Activated CD8-positive, alpha-beta memory T cell treated with anti-CD3 and anti-CD28 coated beads for 4 hours (primary cell): ENCODE data around the gene GRIN3A.
A peak's percentile ranks its signal among the peaks of the same experiment; 100 is the strongest.
"Not testable (repeated sequence)": the region's sequence is repeated elsewhere in the genome, so short reads cannot be mapped to it uniquely, and the experiment has no call there.

Source experiments
- DNase-seq, 2 donors: peaks; one replicate each; pipeline ENCODE4 v3.0.0-alpha.2; 2020; ENCODE audit warnings: low read depth in 2 of 2

Gene GRIN3A

DNA sequence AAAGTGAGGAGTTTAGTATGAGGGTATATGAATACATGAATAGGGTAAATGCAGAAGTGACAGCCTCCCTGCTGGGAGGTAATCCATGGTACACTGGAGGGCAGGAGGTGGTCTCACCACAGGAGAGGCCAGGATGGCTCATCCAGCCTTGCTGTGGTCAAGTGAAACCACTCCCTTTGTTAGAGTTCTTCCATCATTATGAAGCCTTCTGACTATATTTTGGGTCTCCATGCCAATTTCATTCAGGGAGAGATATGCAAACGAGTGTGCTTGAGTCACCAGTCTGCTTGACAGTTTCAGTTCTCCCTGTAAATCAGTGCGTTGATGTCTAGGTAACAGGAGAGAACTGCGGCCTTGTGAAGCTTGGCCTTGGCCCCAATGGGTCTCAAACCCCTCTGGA lies 160.1 kb downstream of the GRIN3A start:
- DNase-seq: no peak

DNA sequence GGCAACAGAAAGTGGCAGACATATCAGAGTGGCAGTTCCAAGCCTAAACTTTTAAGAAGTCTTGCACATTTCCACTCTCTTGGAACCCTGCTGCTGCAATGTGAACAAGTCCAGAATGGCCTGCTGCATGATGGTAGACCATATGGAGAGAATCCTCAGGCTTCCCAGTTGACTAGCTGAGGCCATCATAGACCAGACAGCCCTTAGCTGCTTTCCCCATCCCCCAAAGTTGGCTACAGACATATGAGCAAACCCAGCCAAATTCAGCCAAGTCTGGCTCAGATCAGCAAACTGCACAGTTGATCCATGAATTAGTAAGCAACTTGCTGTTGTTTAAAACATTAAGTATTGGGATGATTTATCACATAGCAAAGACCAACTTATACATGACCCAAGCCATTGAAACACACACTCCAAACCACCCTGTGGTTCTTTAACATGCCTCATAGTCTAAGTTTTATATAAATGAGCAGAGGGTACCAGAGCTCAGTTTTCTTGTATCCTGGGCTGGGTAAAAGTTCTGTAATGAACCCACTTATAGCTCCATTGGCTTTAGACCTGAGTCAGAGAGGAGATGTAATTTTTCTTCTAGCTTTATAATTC lies 163.6 kb downstream of the GRIN3A start:
- no peak for DNase-seq

DNA sequence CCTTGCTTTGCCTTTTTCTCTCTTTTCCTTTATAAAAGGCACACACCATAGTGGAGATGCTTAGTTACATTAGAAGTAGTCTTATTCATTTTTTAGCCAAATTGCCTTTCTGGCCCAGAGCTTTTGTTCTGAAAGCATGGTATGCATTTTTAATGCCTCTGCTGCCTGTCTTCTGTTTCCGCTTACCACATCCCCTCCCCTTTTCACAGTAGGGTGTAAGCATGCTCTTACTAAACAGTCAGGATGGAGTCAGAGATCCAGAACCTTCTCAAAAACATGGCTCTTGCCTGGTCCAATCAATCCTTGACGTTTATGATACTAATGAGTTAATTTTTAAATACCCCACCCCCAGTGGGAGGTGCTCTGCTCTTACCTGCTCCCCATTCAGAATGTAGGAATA lies 166.1 kb downstream of the GRIN3A start:
- DNase-seq: no peak

DNA sequence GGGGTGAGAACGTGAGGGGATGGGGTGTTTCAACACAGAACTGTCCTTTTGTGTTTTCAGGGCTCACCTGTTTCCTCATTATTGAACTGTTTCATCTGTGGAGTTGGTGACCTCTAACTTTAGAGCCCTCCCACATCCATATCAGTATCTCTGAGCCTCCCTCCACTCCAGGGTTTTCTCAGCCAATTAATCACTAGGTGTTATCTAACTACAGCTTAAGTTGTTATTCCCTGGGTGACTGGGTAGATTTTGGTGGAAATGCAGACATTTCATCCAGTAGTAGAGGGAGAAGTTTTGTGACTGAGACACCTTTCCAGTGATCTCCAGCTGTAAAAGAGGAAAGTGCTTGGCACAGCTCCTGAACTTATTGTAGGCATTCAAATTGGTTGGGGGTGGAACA lies 167.3 kb downstream of the GRIN3A start:
- DNase-seq: no peak

DNA sequence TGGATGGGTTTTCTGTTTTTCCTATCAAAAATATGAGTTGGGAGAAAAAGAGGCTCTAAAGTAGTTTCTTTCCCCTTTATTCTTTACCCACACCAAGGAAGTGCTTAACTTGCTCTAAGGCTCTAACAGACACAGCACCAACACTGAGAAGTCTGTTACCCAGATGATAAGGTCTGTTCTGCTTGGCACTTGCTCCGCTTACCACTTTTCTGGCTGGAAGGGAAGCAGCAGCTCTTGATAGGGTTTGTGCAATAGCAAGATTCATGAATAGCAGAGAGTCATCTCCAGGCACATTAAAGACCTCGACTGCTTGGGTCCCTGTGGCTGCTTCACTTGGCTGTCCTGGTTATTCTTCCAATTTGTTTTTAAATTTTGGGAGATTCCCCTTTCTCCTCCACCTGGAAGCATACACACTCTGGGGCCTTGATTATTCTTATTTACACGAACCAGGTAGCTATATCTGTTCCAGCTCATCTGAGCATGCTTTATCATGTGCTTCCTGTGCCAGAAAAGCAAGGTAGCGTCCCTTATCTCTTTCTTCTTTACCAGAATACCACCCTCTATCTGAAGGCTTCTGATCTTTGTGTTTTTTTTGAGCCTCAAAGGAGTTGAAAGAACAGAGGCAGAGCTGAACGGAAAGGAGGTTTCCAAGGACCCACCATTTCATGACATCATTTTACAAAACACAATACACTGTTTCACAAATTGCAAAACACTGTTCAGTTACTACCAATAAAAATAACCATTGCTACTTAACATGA lies 168.5 kb downstream of the GRIN3A start:
- no peak for DNase-seq

DNA sequence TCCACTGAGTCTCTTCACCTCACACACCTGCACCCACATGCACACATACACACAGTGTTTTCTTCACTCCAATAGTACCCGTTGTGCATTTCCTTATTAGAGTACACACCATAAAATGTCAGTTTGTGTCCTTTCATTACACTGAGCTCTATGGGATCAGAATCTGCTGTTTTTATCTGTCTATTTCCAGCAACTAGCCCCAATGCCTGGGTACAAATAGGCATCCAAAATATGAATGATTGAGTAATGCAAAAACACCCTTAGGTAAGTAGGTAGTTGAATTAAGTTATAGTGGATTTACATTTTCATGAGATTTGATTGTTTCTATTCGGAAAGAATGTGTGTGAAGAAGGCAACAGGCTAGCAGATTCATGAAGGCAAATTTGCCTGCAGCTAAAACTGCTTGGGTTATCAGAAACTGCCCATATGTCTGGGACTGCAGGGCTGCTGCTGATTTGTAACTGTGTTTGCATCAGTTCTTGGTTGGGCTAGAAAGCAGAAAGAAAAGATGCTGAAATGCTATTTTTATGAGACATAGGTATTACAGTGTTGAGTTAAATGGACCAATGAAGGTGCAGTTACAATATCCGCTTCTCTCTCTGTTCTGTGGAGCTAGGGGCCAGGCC lies 170.6 kb downstream of the GRIN3A start:
- no peak for DNase-seq

DNA sequence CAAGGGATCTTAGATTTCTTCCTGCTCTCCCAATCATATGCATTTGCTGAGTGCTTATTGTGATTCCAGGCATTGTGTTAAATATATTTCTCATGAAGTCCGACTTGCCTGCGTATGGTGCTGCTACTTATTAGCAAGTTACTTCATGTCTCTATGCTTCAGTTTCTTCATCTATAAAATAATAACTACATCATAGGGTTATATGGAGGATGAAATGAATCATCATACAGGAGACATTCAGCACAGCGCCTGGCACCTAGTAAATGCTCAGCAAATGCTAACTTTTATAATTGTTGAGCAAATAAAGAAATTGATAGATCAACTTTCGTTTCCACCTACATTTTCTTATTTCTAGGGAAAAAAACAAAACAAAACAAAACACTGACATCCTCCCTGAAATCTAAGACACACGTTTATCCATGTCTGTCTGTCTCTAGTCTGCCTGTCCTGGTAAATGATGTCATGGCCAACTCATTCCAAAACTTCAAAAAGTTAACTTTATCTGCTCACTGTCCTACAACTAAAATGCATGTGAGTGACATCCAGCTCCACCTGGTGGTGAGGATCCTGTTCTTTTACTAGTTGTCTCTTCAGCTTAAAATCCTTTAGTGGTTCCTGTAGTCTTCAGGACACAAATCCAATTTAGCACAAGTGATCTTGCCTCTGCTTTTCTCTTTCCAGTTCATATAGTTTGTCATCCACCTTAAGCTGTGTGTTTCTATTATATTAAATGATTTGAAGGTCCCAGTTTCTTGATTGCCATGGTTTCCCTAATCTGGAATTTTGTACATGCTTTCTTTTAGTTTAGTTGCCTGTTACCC lies 171.3 kb downstream of the GRIN3A start:
- DNase-seq: no peak

DNA sequence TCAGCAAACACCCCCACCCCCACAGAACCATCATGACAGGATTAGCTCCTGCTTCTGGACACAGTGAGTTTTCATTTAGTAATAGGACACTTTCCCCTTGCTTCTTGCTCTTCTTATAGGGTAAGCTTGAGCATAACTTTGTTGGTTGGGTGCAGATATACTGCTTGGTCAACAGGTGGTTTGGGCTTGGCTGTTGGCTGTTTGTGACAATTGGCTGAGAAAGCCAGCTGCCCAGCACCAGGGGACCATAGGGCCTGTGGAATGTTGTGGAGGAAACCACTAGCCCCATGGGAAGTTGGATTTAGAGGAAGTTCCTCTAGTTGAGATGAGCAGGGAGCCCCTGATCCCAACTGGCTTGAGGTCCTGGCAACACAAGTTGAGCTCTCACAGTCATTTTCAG lies 174.2 kb downstream of the GRIN3A start:
- DNase-seq: no peak

DNA sequence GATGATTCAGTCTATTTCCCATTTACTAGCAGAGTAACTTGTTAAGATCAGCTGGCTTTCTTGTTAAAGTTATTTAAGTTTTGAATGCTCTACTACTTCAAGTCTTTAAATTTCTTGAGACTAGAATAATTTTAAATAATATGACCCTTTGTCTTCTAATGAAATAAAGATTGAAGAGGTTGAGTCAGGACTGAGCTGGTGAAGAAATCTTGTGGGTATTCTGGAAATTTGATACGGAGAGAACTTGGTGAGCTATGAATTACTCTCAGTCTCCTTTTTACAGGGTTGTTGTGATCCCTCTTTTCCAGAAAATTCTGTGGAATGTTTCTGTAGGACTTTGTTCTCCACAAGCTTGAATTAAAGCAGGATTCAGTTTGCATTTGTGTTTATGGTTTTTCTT lies 175.5 kb downstream of the GRIN3A start:
- no peak for DNase-seq

DNA sequence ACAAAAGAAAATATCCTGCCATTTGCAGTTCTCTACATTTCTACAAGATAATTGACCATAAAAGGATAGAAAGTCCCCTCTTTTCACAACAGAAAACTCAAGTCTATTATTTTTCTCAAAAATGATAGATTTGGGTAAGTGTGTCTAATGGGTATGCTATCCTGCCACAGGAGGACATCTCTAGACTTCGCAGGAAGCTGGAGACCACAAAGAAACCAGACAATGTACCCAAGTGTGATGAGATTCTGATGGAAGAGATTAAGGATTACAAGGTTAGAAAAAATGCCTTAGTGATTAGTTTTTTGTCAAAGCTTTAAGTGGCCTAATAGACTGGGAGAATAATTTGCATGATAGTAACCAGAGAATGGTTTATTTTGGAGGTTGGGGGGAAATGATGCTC lies 176.7 kb downstream of the GRIN3A start:
- DNase-seq: no peak

DNA sequence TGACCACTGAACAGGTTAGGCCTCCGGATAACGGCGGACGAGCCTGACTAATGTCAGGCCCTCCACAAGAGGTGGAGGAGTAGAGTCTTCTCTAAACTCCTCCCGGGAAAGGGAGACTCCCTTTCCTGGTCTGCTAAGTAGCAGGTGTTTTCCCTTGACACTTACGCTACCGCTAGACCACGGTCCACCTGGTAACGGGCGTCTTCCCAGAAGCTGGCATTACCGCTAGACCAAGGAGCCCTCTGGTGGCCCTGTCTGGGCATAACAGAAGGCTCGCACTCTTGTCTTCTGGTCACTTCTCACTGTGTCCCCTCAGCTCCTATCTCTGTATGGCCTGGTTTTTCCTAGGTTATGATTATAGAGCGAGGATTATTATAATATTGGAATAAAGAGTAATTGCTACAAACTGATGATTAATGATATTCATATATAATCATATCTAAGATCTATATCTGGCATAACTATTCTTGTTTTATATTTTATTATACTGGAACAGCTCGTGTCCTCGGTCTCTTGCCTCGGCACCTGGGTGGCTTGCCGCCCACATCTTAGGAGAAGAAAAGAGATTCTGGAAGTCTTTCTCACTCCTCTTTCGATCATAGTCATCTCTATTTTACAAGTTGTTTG lies 188.9 kb downstream of the GRIN3A start:
- not testable (repeated sequence) for DNase-seq

DNA sequence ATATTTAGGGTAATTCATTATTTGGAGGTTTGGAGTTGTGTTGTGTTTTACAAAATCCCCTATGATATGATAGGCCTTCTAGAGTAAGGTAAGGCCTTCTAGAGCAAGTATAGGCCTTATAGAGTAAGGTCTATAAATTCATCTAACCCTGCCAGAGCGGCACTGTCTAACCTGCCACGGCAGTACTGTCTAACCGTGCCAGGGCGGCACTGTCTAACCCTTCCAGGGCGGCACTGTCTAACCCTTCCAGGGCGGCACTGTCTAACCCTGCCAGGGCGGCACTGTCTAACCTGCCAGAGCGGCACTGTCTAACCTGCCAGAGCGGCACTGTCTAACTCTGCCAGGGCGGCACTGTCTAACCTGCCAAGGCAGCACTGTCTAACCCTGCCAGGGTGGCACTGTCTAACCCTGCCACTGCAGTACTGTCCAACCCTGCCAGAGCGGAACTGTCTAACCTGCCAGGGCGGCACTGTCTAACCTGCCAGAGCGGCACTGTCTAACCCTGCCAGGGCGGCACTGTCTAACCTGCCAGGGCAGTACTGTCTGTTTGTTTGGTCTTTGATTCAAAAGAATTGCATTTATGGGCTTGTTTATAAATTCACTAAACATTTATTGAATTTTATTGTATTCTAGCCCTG lies 195.2 kb downstream of the GRIN3A start:
- no peak for DNase-seq

DNA sequence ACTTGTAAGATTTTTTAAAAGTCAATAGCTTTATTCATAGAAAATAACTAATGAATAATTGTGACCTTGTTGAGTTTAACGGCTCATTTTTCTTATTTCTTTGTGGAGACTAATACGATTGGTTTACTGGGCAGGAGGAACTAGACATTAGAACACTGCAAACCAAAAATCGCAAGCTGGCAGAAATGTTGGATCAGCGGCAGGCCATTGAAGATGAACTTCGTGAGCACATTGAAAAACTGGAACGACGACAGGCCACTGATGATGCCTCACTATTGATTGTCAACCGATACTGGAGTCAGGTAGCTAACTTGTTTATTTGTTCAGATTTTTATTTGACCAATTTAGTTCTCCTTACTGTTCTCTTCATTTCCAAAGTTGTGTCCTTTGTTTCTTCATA lies 198.4 kb downstream of the GRIN3A start:
- no peak for DNase-seq

DNA sequence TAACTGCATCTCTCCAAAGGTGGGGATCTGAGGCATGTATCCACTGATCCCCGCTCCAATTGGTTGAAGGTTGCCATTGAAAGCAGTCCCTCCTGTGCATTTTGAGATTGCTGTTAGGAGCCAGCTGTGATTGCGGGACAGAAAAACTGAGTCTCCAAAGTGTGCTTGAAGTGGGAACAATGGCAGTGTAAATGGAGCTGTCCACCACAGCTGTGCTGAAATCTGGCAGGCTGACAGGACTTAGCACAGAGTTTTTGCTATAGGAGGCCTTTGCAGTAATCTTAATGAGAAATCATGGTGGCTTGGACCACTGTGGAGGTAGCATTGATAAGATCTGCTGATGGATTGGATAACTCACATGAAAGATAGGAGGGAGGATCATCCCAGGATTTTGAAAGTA lies 201.5 kb downstream of the GRIN3A start:
- no peak for DNase-seq

DNA sequence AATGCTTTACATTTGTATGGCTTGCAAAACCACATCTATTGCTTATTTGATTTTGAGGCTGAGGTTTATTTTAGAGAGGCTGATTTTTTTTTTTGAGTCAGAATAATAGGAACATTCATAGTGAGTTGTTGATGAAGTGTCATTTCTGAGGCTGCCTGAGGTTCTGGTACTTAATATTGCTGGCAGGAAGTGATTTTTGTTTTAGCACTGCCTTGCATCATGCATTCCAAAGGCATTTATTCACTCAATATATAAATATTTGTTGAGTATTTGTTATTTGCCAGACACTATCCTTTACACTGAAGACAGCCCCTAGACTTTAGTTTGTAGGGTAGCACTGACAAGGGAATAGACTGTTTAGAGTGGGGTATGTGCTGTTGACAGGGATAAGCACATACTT lies 202.1 kb downstream of the GRIN3A start:
- no peak for DNase-seq

DNA sequence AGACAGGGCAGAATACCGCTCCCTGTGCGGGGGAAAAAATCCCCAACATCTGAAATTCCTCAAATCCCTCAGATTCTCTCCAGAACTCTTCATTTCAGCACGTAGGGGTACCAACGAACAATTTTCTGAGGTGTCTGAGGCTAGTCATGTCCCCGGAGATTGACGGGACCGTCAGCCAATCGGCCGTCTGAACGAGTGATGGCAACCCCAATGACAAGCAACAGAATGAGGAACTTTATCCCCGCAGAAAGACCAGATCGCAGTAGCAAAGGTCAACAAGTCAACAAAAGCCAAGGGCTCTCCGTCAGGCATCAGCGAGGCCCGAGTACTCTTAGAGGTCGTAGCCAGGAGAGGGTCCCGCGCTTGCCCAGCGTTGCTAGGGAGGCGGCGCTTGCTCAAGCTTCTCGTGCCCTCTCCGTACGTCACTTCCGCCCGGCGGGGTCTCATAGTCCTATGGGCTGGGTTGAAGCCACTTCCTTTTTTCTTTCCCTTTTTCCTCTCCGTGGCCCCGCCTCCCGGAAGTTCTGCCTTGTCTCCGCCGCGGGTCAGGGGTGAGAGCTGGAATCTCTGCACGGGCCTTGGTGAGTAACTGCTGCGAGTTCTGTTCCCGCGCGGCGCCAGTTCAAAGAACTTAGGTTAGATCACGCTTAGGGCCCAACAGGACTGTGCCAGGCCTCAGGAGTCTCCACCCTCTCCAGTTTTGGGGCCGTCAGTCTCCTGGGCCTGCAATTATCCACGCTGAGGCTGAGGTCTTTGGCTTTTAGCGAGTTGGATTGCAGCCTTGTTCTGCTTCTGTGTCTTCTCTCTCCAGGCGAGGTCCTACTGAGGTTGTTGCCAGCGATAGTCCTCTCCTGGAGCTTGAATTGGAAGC lies 204.9 kb downstream of the GRIN3A start, which contains the start of gene RNF20:
TSS of gene RNF20 (plus strand) at position 520 of the 871 bp plus-strand sequence. CDS start 1,571 bp downstream, outside the sequence.
- peak; percentile 98 to 100 for DNase-seq

DNA sequence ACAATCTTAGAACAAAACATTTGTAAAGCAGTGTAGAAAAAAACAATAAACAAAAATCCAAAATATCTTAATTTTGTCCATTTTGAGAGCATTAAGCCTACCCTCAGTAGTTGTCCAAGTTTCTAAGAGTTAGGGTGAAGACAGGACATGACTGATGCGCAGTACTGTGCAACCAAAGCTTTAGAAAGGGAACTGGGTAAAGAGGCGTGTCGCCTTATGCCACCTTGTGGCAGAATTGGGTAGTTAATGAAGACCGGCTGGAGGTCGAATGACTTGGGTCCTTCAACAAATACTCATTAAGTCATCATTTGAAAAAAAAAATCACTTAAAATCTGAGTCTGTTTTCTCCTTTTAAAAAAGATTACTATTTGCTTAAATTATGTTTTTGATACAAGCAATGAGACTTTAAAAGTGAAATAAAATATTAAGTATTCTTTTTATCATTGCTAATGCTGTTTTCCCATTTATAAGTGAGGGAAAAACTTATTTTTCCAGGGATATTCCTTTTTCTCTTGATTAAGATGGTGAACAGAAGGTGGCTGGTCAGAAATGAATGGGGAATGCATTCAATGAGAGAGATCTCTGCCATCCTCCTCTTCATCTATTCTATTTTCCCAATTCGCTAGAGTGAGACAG lies 208.3 kb downstream of the GRIN3A start:
- peak; percentile 41 to 51 for DNase-seq

DNA sequence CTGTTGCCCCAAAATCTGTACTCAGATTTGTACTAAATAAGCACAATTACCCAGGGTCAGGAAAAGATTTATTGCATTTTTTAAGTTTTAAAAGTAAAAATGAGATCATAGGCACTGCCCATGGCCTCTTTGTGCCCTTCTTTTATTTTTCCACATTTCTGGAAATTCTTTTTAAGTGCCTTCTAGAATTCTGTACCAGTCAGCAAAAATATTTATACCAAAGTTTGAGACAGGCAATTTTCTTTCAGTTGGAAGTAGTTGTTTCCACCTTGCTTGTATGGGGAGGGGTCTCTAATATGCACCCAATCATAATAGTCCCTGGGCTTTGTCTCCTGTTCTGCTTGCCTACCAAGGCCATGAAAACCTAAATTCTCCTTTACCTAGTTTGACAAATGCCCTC lies 210.4 kb downstream of the GRIN3A start:
- no peak for DNase-seq

DNA sequence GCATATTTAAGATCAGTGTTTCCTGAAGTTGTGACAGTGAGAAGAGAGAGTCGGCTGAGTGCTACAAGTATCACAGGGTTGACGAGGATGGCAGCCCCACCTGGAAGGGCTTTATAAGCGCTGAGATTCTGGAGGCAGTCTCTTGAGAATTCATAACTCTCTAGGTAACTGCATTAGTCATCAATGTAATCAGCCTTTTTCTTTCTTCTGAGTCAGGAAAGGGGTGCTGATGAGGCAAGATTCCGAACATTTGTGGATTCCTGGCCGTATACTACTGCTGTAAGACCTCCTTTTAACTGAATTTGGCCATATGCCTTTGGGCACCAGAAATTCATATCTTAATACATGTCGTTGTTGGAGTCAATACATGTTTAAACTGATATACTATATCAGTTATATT lies 211.4 kb downstream of the GRIN3A start:
- DNase-seq: no peak

DNA sequence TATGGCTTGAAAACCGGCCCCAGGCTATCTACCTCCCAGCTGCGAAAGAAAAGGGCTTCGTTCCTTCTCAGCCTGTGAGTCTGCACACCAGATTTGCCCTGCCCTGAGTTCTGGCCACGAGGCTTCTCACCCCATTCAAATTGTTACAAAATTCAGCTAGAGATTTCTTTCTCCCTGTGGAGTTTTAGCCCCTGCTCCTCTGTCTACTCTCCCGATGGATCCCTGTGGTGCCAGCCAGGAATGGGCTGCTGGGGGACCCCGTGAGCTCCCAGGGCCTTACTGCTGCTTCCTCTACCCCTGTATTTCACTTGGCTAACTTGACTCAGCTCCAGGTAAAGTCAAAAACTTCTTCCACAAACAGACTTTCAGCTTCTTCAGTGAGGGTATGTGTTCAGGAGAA lies 214.1 kb downstream of the GRIN3A start:
- DNase-seq: no peak
